GM23338 (cell line): ENCODE data around the gene DRD4. TPM values are rescaled to one million over a fixed set of nuclear protein-coding genes. Genes with fewer than 3 reads are reported as not detected.

Experiments
- ATAC-seq: fragments of 200-7000 bp; cut with Tn5 transposase; 3 replicates; pipeline ENCODE4 v1.9.1; 2020
- DNase-seq: peaks from one replicate; pipeline ENCODE4 v3.0.0-alpha.2; 2015; ENCODE audit warnings: low spot score
- H2AFZ ChIP-seq: fragments of 200-600 bp; sonication (generic); 2 replicates; pipeline ENCODE4 v1.8.0; 2016; ENCODE audit warnings: antibody characterized with exemption, mild to moderate bottlenecking, moderate library complexity
- H3F3A ChIP-seq: fragments of 200-600 bp; sonication (generic); replicated peaks from 2 replicates; pipeline ENCODE4 v1.8.0; 2017; ENCODE audit warnings: antibody characterized with exemption, mixed run types, low read depth
- H3K27ac ChIP-seq: fragments of 200-600 bp; sonication (generic); 2 replicates; pipeline ENCODE4 v1.6.1; 2016; ENCODE audit warnings: low read depth
- H3K27me3 ChIP-seq: fragments of 200-600 bp; sonication (generic); 2 replicates; pipeline ENCODE4 v1.8.0; 2016; ENCODE audit warnings: mild to moderate bottlenecking, mixed run types, moderate library complexity; ENCODE audit not compliant: insufficient read depth
- H3K36me3 ChIP-seq: fragments of 200-600 bp; sonication (generic); 2 replicates; pipeline ENCODE4 v1.8.0; 2016; ENCODE audit warnings: mild to moderate bottlenecking; ENCODE audit not compliant: insufficient read depth
- H3K4me1 ChIP-seq: fragments of 200-600 bp; sonication (generic); 2 replicates; pipeline ENCODE4 v1.8.0; 2016; ENCODE audit warnings: mild to moderate bottlenecking, moderate library complexity; ENCODE audit not compliant: insufficient read depth
- H3K4me2 ChIP-seq: fragments of 200-600 bp; sonication (generic); 2 replicates; pipeline ENCODE4 v1.7.1; 2017; ENCODE audit warnings: mixed run types
- H3K4me3 ChIP-seq: fragments of 200-600 bp; sonication (generic); 2 replicates; pipeline ENCODE4 v1.6.1; 2016; ENCODE audit warnings: mixed run types
- H3K79me2 ChIP-seq: fragments of 200-600 bp; sonication (generic); replicated peaks from 2 replicates; pipeline ENCODE4 v1.8.0; 2017; ENCODE audit warnings: mild to moderate bottlenecking; ENCODE audit not compliant: insufficient read depth
- H3K9me2 ChIP-seq: fragments of 200-600 bp; sonication (generic); 2 replicates; pipeline ENCODE4 v1.8.0; 2017; ENCODE audit not compliant: insufficient read depth
- H4K20me1 ChIP-seq: fragments of 200-600 bp; sonication (generic); replicated peaks from 2 replicates; pipeline ENCODE4 v1.8.0; 2017; ENCODE audit warnings: mild to moderate bottlenecking; ENCODE audit not compliant: insufficient read depth
- H3K27ac Mint-ChIP-seq: 2 replicates; pipeline ENCODE4 v1.8.0; 2020; ENCODE audit warnings: inconsistent platforms, mild to moderate bottlenecking, moderate library complexity, mixed read lengths
- H3K27me3 Mint-ChIP-seq: 3 replicates; pipeline ENCODE4 v1.8.0; 2022; ENCODE audit warnings: low read depth, mild to moderate bottlenecking, moderate library complexity, mixed read lengths, inconsistent platforms; ENCODE audit not compliant: insufficient read depth, poor library complexity
- H3K36me3 Mint-ChIP-seq: 3 replicates; pipeline ENCODE4 v1.8.0; 2021; ENCODE audit warnings: low read depth, mild to moderate bottlenecking, inconsistent platforms, moderate library complexity, mixed read lengths
- H3K4me1 Mint-ChIP-seq: 3 replicates; pipeline ENCODE4 v1.8.0; 2020; ENCODE audit warnings: mild to moderate bottlenecking, inconsistent platforms, mixed read lengths
- H3K4me3 Mint-ChIP-seq: 3 replicates; pipeline ENCODE4 v1.8.0; 2021; ENCODE audit warnings: moderate library complexity, mild to moderate bottlenecking, inconsistent platforms, mixed read lengths
- H3K9me3 Mint-ChIP-seq: 3 replicates; pipeline ENCODE4 v1.8.0; 2020; ENCODE audit warnings: moderate library complexity, mild to moderate bottlenecking, inconsistent platforms, mixed read lengths
- CREB1 ChIP-seq: fragments of 250-450 bp; sonication (Bioruptor Pico); IDR thresholded peaks from 2 replicates; pipeline ENCODE4 v1.5.0; 2020; ENCODE audit warnings: low read depth, mild to moderate bottlenecking, moderate library complexity
- EZH2 ChIP-seq: fragments of 200-600 bp; sonication (generic); IDR thresholded peaks from one replicate; pipeline ENCODE4 v1.8.0; 2017; ENCODE audit warnings: antibody characterized with exemption, mild to moderate bottlenecking, low read depth; ENCODE audit not compliant: unreplicated experiment
- EZH2phosphoT487 ChIP-seq: fragments of 200-600 bp; sonication (generic); IDR thresholded peaks from one replicate; pipeline ENCODE4 v1.8.1; 2018; ENCODE audit warnings: antibody characterized with exemption; ENCODE audit not compliant: unreplicated experiment
- JUNB ChIP-seq: IDR thresholded peaks from one replicate; pipeline ENCODE4 v1.6.1; 2016; ENCODE audit warnings: antibody characterized with exemption; ENCODE audit not compliant: unreplicated experiment
- NANOG ChIP-seq: IDR thresholded peaks from 2 replicates; pipeline ENCODE4 v1.6.1; 2016; ENCODE audit warnings: antibody characterized with exemption, borderline replicate concordance
- POLR2AphosphoS5 ChIP-seq: IDR thresholded peaks from 2 replicates; pipeline ENCODE4 v1.6.1; 2016; ENCODE audit warnings: antibody characterized with exemption, low read depth
- STAT1 ChIP-seq: IDR thresholded peaks from one replicate; pipeline ENCODE4 v1.6.1; 2016; ENCODE audit warnings: antibody characterized with exemption; ENCODE audit not compliant: unreplicated experiment
- ZNF462 ChIP-seq: fragments of 250-450 bp; sonication (Bioruptor Pico); IDR thresholded peaks from 2 replicates; pipeline ENCODE4 v1.5.0; 2020; ENCODE audit warnings: mild to moderate bottlenecking, moderate library complexity
- polyA plus RNA-seq: library from polyadenylated mRNA; unstranded; fragments of >200 nt; fragmentation: Nextera tagmentation; extraction: Ambion mirVana; gene quantifications from 2 replicates; pipeline ENCODE4 v1.2.1, GENCODE V29; 2016
- total RNA-seq: library from RNA; depleted of rRNA; stranded (reverse); fragments of >200 nt; shearing (Covaris generic); gene quantifications from 2 replicates; pipeline ENCODE4 v1.2.3, GENCODE V29; 2014

The DRD4 gene
- total and polyA plus RNA-seq, 2 experiments from 2014 or later = 1.0 to 1.8 TPM

GRCh38 chr11:637333-637592, 194 bp downstream of the DRD4 start (continued):
- TF ChIP-seq NANOG (no peak), EZH2phosphoT487 (no peak), STAT1 (no peak)

GRCh38 chr11:637593-638521, 788 bp downstream of the DRD4 start:
- Histone ChIP-seq H3F3A (peaks cover 20% of the 10 kb centered on the region), H3K4me1 (peaks cover 24% of the 10 kb centered on the region), H3K4me3 (peak overlapping the region; percentile 55), H2AFZ (no peak overlapping the region), H3K9me2 (no peaks in the 10 kb centered on the region), H3K4me2 (peak overlapping the region; percentile 90), H3K27ac (no peak overlapping the region), H4K20me1 (no peaks in the 10 kb centered on the region), H3K27me3 (peaks cover 73% of the 10 kb centered on the region), H3K36me3 (no peaks in the 10 kb centered on the region), H3K79me2 (no peaks in the 10 kb centered on the region)
- peak overlapping the region; percentile 67 for H3K4me3 Mint-ChIP-seq
- ATAC-seq = peak; percentile 1; the same call in 2 of the 3 replicates
- peaks cover 25% of the 10 kb centered on the region; the same call in 2 of the 3 replicates for H3K4me1 Mint-ChIP-seq
- TF ChIP-seq NANOG (no peak), EZH2 (peak; percentile 86), CREB1 (peak; percentile 34; the same call in 1 of the 2 replicates), JUNB (no peak)
- peak; percentile 61 for DNase-seq
- H3K9me3 Mint-ChIP-seq = no peaks in the 10 kb centered on the region
- H3K27me3 Mint-ChIP-seq = peaks cover 68% of the 10 kb centered on the region
- no peaks in the 10 kb centered on the region; the same call in 2 of the 3 replicates for H3K36me3 Mint-ChIP-seq
- no peak overlapping the region for H3K27ac Mint-ChIP-seq

- no peak overlapping the region for H3K27ac Mint-ChIP-seq
Measured at GRCh38 chr11:638631-639331, 1.7 kb downstream of the DRD4 start.

More at GRCh38 chr11:638631-639331, 1.7 kb downstream of the DRD4 start:
- no peak for TF ChIP-seq ZNF462 (CRISPR knock-in tag)
- TF ChIP-seq EZH2phosphoT487 = no peak
- no peak for TF ChIP-seq POLR2AphosphoS5
- TF ChIP-seq EZH2 = peak; percentile 16
- Histone ChIP-seq H3K9me2 (no peaks in the 10 kb centered on the region), H3K4me3 (peak overlapping the region; percentile 55), H3K79me2 (no peaks in the 10 kb centered on the region), H4K20me1 (no peaks in the 10 kb centered on the region), H3K4me1 (peaks cover 24% of the 10 kb centered on the region), H3K4me2 (peak overlapping the region; percentile 90), H3F3A (peaks cover 20% of the 10 kb centered on the region), H3K27ac (no peak overlapping the region), H3K27me3 (peaks cover 69% of the 10 kb centered on the region), H2AFZ (0 out of 2 replicates have a peak overlapping the region, but pooled peaks have one; percentile 32), H3K36me3 (no peaks in the 10 kb centered on the region)
- peaks cover 71% of the 10 kb centered on the region for H3K27me3 Mint-ChIP-seq
- H3K4me1 Mint-ChIP-seq = peaks cover 25% of the 10 kb centered on the region; the same call in 2 of the 3 replicates
- H3K4me3 Mint-ChIP-seq = peak overlapping the region; percentile 71
- ATAC-seq (peak; percentile 30), DNase-seq (peak; percentile 78)
- H3K9me3 Mint-ChIP-seq = no peaks in the 10 kb centered on the region
- no peaks in the 10 kb centered on the region; the same call in 2 of the 3 replicates for H3K36me3 Mint-ChIP-seq
